Placental pericyte (primary cell): ENCODE results near the gene SLC8A2. TPM values are rescaled to one million over a fixed set of nuclear protein-coding genes. Genes with fewer than 3 reads are reported as not detected.

Experiments used
- total RNA-seq: library from RNA; depleted of rRNA; stranded (reverse); fragments of >200 nt; gene quantifications from 2 replicates; pipeline ENCODE4 v1.2.3, GENCODE V29; 2012

SLC8A2 gene, protein sequence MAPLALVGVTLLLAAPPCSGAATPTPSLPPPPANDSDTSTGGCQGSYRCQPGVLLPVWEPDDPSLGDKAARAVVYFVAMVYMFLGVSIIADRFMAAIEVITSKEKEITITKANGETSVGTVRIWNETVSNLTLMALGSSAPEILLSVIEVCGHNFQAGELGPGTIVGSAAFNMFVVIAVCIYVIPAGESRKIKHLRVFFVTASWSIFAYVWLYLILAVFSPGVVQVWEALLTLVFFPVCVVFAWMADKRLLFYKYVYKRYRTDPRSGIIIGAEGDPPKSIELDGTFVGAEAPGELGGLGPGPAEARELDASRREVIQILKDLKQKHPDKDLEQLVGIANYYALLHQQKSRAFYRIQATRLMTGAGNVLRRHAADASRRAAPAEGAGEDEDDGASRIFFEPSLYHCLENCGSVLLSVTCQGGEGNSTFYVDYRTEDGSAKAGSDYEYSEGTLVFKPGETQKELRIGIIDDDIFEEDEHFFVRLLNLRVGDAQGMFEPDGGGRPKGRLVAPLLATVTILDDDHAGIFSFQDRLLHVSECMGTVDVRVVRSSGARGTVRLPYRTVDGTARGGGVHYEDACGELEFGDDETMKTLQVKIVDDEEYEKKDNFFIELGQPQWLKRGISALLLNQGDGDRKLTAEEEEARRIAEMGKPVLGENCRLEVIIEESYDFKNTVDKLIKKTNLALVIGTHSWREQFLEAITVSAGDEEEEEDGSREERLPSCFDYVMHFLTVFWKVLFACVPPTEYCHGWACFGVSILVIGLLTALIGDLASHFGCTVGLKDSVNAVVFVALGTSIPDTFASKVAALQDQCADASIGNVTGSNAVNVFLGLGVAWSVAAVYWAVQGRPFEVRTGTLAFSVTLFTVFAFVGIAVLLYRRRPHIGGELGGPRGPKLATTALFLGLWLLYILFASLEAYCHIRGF
- total RNA-seq, result not detected in 2 replicates

DNA sequence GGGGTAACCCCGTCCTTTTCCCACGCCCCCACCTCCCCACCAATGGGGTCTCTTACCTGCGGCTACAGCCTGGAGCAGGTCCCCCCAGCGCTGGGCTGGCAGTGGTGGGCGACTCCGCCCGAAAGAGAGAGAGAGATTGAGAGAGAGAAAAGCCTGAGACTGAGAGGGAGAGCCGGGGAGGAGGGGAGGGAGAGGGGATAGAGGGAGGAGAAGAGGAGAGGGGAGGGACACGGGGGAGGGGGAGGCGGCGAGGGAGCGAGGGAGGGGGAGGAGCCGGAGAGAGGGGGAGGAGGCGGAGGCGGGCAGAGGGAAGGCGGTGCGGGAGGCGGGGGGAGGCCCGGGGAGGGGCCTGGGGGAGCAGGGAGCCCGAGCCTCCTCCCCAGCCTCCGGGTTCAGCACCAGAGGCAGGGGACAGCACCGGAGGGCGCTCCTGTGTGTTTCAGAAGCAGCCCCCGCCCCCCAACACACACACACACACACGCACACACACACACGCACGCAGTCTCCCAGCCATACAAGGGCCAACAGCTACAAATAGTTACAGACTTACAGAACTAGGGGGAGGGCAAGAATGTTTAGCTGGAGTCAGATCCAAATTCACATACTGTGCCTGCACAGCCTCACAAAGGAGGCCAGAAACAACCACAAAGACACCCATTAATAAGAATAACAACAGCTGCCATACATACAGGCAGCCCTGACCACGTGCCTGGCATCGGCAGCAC is at the start of gene SLC8A2:
Gene SLC8A2 (minus strand): TSS at position 161 of the 725 bp plus-strand sequence. CDS start 5,490 bp downstream, outside the sequence.

DNA sequence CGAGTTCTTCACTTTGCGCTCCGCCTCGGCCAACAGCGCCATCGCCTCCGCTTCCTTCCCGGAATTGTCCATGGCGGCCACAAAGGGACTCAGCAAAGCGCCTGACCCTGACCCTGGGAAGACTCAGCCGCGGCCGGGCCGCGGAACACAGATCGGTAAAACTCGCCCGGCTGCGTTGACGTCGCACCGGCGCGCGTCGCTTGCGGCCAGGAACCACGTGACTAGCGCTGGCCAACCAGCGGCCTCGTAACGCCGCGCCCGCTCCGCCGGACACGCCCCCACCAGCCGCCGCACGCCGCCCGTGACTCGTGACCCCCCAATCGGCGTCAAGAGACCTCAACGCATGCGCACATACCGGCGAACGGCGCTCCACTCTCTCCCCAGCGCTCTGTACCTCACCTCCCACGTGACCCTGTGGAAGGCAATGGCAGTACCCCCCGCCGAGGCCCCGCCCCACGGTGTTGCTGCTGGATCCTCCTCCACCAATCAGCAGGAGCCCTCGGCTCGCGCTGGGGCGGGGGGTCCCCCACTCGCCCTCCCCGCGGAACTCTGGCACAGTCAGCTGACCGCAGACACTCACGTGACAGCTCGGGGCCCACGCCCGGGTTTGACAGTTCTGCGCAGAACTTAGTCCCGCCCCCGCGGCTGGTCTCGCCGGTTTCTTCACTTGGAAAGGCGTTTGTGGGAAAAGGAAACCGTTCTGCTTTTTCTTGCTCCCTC is 43.3 kb upstream of the SLC8A2 start, which contains the start of gene NAPA:
Gene NAPA (minus strand): TSS at position 195 of the 720 bp plus-strand sequence. CDS start 123 bp downstream, at position 72.

DNA sequence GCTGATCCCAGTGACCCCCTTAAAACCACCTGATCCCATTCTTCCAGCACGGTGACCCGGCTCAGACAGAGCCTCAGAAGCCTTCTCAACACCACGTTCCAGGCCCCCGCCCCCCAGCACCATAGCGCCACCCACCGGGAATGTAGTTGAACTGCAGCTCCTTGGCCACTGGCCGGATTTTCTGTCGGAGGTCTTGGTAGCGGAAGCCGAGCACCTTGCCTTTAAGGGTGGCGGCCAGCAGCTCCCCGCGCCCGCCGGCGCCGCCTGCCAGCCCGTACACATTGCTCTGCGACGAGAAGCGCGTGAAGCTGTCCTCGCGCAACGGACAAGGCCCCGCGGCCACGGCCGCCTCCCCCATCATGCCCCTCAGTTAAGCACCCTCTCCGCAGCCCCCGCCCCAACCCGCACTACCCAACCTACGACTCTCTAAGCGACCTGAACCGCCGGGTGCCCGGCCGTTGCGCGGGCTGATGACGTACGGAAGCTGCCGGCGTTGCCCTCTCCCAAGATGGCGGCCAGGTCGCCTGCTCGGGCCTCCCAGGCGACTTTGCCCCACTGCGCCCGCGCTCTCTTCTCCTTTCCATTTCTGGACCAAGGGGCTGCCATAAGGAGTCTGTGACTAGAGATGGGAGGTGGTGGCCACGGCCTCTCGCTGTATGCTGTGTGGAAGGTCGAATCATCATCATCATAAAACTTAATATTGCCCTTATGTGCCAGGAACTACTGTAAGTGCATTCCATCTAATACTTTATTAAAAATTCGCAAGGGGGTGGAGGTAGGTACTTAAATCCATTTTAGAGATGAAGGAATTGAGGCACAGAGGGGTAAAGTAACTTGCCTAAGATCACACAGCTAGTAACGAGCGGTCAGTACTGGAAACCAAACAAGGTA is 12.4 kb upstream of the SLC8A2 start, which contains the start of gene KPTN:
Gene KPTN (minus strand): TSS at position 420 of the 891 bp plus-strand sequence. CDS start 59 bp downstream, at position 361.

DNA sequence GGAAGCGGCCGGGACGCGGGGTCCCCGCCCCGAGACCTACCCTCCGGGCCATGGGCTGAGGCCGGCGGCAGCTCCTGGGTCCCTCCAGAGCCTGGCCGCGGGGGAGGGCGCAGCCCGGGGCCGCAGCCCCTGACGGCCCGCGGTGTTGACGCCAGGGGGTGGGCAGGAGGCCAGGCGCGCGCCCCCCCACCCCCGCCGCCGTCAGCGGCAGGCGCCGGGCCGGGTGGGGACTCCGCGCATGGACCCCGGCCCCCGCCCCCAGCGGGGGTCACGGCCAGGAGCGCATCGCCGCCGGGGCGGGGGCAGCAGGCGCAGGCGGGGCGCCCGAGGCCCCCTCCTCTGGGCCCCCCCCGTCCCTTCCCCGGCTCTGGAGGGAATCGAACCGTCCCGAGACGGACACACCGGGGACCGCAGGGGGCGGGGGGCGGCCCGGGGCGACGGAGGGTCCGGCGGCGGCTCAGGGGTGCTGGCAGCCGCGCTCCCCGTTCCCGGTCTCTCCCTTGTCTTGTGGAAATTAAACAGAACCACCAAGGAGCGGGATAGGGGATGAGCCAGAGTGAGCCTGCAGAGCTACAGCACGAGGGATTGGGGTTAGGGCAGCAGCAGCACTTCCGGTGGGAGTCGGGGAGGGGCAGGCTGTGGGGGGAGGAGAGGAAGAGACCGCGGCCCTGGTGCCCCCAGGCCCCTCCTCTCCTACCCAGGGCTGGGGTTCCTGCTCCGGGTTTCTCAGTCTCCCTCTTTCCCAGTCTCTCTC is 52.5 kb downstream of the SLC8A2 start, which contains the start of gene MEIS3:
Gene MEIS3 (minus strand): TSS at position 498 of the 754 bp plus-strand sequence. CDS start 446 bp downstream, at position 52.

Other genes starting within 250 kb of the SLC8A2 start
- 14.0 and 24.3 TPM in 2 replicates for gene BBC3, start 240.7 kb downstream of the SLC8A2 start, total RNA-seq
- gene CCDC9, start 215.4 kb downstream of the SLC8A2 start, total RNA-seq, result 12.5 and 15.2 TPM in 2 replicates
- 2.0 and 2.6 TPM in 2 replicates for gene INAFM1, start 197.0 kb downstream of the SLC8A2 start, total RNA-seq
- gene C5AR1, start 162.0 kb downstream of the SLC8A2 start, total RNA-seq, result 0.22 and 0.29 TPM in 2 replicates
- 0.72 TPM in 1 of 2 replicates, not detected in the other for gene C5AR2, start 139.7 kb downstream of the SLC8A2 start, total RNA-seq
- 13.1 and 25.8 TPM in 2 replicates for gene DHX34, start 122.6 kb downstream of the SLC8A2 start, total RNA-seq
- gene MEIS3, start 52.4 kb downstream of the SLC8A2 start, total RNA-seq, result 42.5 and 95.0 TPM in 2 replicates
- gene KPTN, start 12.3 kb upstream of the SLC8A2 start, total RNA-seq, result 2.4 and 2.6 TPM in 2 replicates
- 76.7 and 194 TPM in 2 replicates for gene NAPA, start 43.2 kb upstream of the SLC8A2 start, total RNA-seq
- gene ZNF541, start 101.3 kb upstream of the SLC8A2 start, total RNA-seq, result not detected in 2 replicates
- 10.2 and 11.6 TPM in 2 replicates for gene BICRA, start 137.2 kb upstream of the SLC8A2 start, total RNA-seq
- gene EHD2, start 241.5 kb upstream of the SLC8A2 start, total RNA-seq, result 112 and 162 TPM in 2 replicates